Measurements from ENCODE around the gene SDCCAG8. TPM values are rescaled to one million over a fixed set of nuclear protein-coding genes. Genes with fewer than 3 reads are reported as not detected.

The SDCCAG8 gene
- polyA plus RNA-seq, 1 donor: 20.2 TPM

- no peak for DNase-seq
Measured at GRCh38 chr1:243508303-243508713, 252.5 kb downstream of the SDCCAG8 start.

GRCh38 chr1:243508943-243509342, 253.1 kb downstream of the SDCCAG8 start:
- no peak for DNase-seq

- no peak for DNase-seq
Measured at GRCh38 chr1:243510928-243511327, 255.1 kb downstream of the SDCCAG8 start.

GRCh38 chr1:243513726-243514491, 258.1 kb downstream of the SDCCAG8 start:
- DNase-seq: no peak

DNA sequence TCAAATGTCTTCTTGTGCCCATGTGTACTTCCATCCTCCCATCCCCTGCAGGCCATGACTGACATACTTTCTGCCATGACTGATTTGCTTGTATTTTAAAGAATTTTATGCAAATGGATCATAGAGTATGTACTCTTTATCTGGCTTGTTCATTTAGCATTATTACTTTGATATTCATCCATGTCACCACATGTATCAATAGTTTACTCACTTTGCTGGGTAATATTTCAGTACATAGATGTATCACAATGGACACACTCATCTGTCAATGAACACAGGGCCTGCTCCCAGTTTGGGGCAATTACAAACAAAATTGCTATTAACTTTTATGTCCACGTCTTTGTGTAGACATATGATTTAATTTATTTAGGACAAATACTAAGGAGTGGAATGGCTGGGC, 259.1 kb downstream of the SDCCAG8 start:
- DNase-seq: no peak

DNA sequence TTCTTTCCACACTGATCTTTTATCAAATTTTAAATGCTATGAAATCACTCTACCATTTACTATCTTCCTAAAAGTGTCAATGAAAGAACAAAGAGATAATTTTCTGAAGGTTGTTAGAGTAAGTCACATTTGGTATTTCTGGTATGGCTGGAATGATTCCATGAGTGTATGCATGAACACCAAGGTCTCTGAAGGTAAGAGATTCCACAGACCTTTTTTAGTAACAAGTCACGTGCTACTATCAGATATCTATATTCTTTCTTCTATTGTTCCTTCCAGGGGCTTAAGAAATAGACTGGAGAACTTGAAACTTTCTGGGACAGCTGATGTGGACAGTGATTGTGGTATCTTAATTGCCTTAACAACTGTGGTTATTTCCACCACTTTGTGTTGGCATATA, 265.0 kb downstream of the SDCCAG8 start:
- DNase-seq: no peak

DNA sequence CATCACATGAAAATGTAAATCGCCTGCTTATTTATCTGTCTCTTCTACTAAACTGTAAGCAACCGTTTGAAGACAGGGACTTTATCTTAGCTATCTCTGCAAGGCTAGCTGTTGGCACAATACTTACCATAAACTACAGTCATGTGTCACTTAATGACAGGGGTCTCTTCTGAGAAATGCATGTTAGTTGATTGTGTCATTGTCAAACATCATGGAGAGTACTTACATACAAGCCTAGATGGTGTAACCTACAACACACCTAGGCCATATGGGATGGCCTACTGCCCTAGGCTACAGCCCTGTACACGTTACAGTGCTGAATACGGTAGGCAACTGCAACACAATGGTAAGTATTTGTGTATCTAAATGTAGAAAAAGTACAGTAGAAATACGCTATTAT, 267.9 kb downstream of the SDCCAG8 start:
- DNase-seq: no peak

GRCh38 chr1:243525085-243525487, 269.2 kb downstream of the SDCCAG8 start:
- DNase-seq: no peak

- DNase-seq: no peak
Measured at GRCh38 chr1:243526180-243526579, 270.3 kb downstream of the SDCCAG8 start.

DNA sequence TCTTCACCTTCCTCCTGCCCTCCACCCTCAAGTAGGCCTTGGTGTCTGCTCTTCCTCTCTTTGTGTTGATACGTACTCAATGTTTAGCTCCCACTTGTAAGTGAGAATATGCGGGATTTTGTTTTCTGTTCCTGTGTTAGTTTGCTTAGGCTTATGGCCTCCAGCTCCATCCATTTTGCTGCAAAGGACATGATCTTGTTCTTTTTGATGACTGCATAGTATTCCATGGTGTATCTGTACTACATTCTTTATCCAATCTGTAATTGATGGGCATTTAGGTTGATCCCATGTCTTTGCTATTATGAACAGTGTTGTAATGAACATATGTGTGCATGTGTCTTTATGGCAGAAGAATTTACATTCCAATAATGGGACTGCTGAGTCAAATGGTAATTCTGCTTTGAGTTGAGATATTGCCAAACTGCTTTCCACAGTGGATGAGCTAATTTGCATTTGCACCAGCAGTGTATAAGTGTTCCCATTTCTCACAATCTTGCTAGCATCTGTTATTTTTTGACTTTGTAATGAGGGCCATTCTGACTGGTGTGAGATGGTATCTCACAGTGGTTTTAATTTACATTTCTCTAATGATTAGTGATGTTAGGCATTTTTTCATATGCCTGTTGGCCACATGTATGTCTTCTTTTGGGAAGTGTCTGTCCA, 272.7 kb downstream of the SDCCAG8 start:
- DNase-seq: no peak

GRCh38 chr1:243529512-243529911, 273.7 kb downstream of the SDCCAG8 start:
- DNase-seq: no peak

DNA sequence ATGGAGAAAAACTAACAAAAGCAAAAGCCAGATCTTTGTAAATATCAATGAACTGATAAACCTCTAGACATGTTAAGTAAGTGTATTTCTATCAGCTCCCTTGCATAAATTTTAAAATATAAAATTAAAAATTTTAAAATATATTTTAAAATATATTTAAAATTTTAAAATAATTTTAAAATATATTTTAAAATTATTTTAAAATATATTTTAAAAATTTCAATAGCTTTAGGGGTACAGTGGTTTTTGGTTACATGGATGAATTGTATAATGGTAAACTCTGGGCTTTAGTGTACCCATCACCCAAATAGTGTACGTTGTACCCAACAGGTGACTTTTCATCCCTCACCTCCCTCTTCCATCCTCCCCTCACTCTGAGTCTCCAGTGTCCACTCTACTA, 279.2 kb downstream of the SDCCAG8 start:
- DNase-seq: no peak

- DNase-seq: no peak
Measured at GRCh38 chr1:243539636-243540035, 283.8 kb downstream of the SDCCAG8 start.

GRCh38 chr1:243542739-243543415, 287.0 kb downstream of the SDCCAG8 start:
- DNase-seq: no peak

- DNase-seq: no peak
Measured at GRCh38 chr1:243543501-243543900, 287.7 kb downstream of the SDCCAG8 start.

DNA sequence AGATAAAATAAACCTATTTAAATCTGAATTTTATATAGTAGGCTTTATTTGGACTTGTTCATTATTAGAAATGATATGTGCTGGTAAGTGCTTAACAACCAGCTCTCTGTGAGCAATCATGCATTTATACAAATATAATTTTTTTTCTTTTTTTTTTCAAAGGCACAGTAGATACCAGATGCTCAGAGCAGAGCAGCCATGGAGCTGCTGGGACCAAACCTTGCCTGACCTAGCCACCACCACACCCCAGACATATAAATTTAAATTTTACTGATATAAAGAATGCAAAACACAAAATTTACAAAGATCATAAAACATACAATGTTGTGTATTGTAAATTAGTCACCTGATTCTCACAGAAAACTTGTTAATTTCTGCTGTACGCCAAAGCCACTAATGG, 290.6 kb downstream of the SDCCAG8 start:
- DNase-seq: no peak

- DNase-seq: no peak
Measured at GRCh38 chr1:243547891-243548290, 292.1 kb downstream of the SDCCAG8 start.

DNA sequence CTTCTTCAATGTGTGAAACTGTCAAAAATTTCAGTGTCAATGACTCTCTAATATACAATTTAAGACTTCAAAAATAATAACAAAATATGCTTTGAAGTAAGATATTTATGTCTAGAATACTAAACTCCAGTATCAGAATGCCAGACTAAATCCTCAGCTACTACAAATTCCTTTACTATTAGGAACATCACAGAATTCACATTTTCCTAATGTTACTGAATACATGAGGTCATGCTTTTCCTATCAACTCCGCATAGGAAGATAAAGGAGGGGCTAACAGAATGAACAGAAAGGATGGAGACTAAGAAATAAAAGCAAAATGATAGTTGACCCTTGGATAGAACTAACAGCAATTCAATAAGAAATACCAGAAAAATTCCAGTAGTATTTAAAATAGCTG, 292.7 kb downstream of the SDCCAG8 start:
- DNase-seq: no peak

- no peak for DNase-seq
Measured at GRCh38 chr1:243549108-243549507, 293.3 kb downstream of the SDCCAG8 start.

Measured in hindlimb muscle (tissue), 1 donor.